Measurements from ENCODE around the gene PPP2R2D. TPM values are rescaled to one million over a fixed set of nuclear protein-coding genes. Genes with fewer than 3 reads are reported as not detected.

Gene PPP2R2D
- total RNA-seq, 2 experiments from 2014 or later: 37.4 to 38.5 TPM

GRCh38 chr10:131978366-131978765 is 77.6 kb downstream of the PPP2R2D start:
- CTCF ChIA-PET (ENCODE audit: unreplicated experiment): no interaction called here

GRCh38 chr10:131978851-131979250 is 78.0 kb downstream of the PPP2R2D start:
- ChIA-PET CTCF (ENCODE audit: unreplicated experiment) (no interaction called here), POLR2A (interaction anchor here (0.6 kb wide), 1 partner anchor 402 kb away, joined by 4 read pairs; no protein-coding TSS in a partner anchor)
- H3K79me2 ChIP-seq (ENCODE audit: insufficient read depth, low read depth, low read length): peaks cover 57% of the 10 kb centered on the region; the same call in 1 of the 2 replicates
- peaks cover 30% of the 10 kb centered on the region; the same call in 1 of the 2 replicates for H3K36me3 ChIP-seq (ENCODE audit: insufficient read depth, low read length)
- H3K27ac ChIP-seq (ENCODE audit: low read depth, low read length, poor library complexity, severe bottlenecking): no peak overlapping the region
- peak overlapping the region; percentile 47; the same call in 1 of the 2 replicates for H3K4me2 ChIP-seq (ENCODE audit: low read length)
- no peak for TF ChIP-seq EZH2phosphoT487 (IDR thresholded peaks at IDR 0.05; ENCODE audit: borderline replicate concordance, low read depth, low read length)
- H3K9me3 ChIP-seq (ENCODE audit: low read length): no peaks in the 10 kb centered on the region
- intact Hi-C loops (cut with micrococcal nuclease; ENCODE audit: unreplicated experiment): no loop called here
- H3K9me2 ChIP-seq (ENCODE audit: insufficient read depth, low read length): no peaks in the 10 kb centered on the region
- no peak overlapping the region for H2AFZ ChIP-seq (ENCODE audit: low read length)
- no peak for DNase-seq (ENCODE audit: low spot score)
- H3K4me3 ChIP-seq (ENCODE audit: low read depth, low read length, poor library complexity, severe bottlenecking): peak overlapping the region; percentile 83
- no TSS peak for BruUV-seq (replicated peaks)
- H3K4me1 ChIP-seq (ENCODE audit: insufficient read depth, low read length, poor library complexity, severe bottlenecking): peaks cover 28% of the 10 kb centered on the region
- H4K20me1 ChIP-seq (ENCODE audit: insufficient read depth, low read length): peaks cover 6% of the 10 kb centered on the region; the same call in 1 of the 2 replicates

More at GRCh38 chr10:131978366-131978765, 77.6 kb downstream of the PPP2R2D start:
- no peak overlapping the region for H3K27ac ChIP-seq (ENCODE audit: low read depth, low read length, poor library complexity, severe bottlenecking)
- H3K36me3 ChIP-seq (ENCODE audit: insufficient read depth, low read length): peaks cover 34% of the 10 kb centered on the region; the same call in 1 of the 2 replicates
- peaks cover 28% of the 10 kb centered on the region for H3K4me1 ChIP-seq (ENCODE audit: insufficient read depth, low read length, poor library complexity, severe bottlenecking)
- no peaks in the 10 kb centered on the region for H3K9me3 ChIP-seq (ENCODE audit: low read length)
- peak overlapping the region; percentile 47; the same call in 1 of the 2 replicates for H3K4me2 ChIP-seq (ENCODE audit: low read length)
- H2AFZ ChIP-seq (ENCODE audit: low read length): no peak overlapping the region
- intact Hi-C loops (cut with micrococcal nuclease; ENCODE audit: unreplicated experiment): no loop called here
- TF ChIP-seq EZH2phosphoT487 (IDR thresholded peaks at IDR 0.05; ENCODE audit: borderline replicate concordance, low read depth, low read length): no peak
- TF ChIP-seq CTCF (conservative IDR thresholded peaks at IDR 0.05; ENCODE audit: low read length): no peak
- H3K4me3 ChIP-seq (ENCODE audit: low read depth, low read length, poor library complexity, severe bottlenecking): no peak overlapping the region
- H3K79me2 ChIP-seq (ENCODE audit: insufficient read depth, low read depth, low read length): peaks cover 57% of the 10 kb centered on the region; the same call in 1 of the 2 replicates
- no peaks in the 10 kb centered on the region for H3K9me2 ChIP-seq (ENCODE audit: insufficient read depth, low read length)
- POLR2A ChIA-PET: no interaction called here
- no TSS peak for BruUV-seq (replicated peaks)
- no peak for DNase-seq (ENCODE audit: low spot score)
- peaks cover 6% of the 10 kb centered on the region; the same call in 1 of the 2 replicates for H4K20me1 ChIP-seq (ENCODE audit: insufficient read depth, low read length)

GRCh38 chr10:131979336-131979735 is 78.5 kb downstream of the PPP2R2D start:
- BruUV-seq (replicated peaks): no TSS peak
- Histone ChIP-seq H3K27ac (ENCODE audit: low read depth, low read length, poor library complexity, severe bottlenecking) (no peak overlapping the region), H4K20me1 (ENCODE audit: insufficient read depth, low read length) (peaks cover 6% of the 10 kb centered on the region; the same call in 1 of the 2 replicates), H2AFZ (ENCODE audit: low read length) (no peak overlapping the region), H3K36me3 (ENCODE audit: insufficient read depth, low read length) (peaks cover 26% of the 10 kb centered on the region; the same call in 1 of the 2 replicates), H3K9me3 (ENCODE audit: low read length) (no peaks in the 10 kb centered on the region), H3K4me3 (ENCODE audit: low read depth, low read length, poor library complexity, severe bottlenecking) (peak overlapping the region; percentile 83), H3K4me1 (ENCODE audit: insufficient read depth, low read length, poor library complexity, severe bottlenecking) (peaks cover 28% of the 10 kb centered on the region), H3K4me2 (ENCODE audit: low read length) (peak overlapping the region; percentile 47; the same call in 1 of the 2 replicates), H3K79me2 (ENCODE audit: insufficient read depth, low read depth, low read length) (peaks cover 56% of the 10 kb centered on the region; the same call in 1 of the 2 replicates), H3K9me2 (ENCODE audit: insufficient read depth, low read length) (no peaks in the 10 kb centered on the region)
- ChIA-PET POLR2A (interaction anchor here (0.6 kb wide), 1 partner anchor 401 kb away, joined by 4 read pairs; no protein-coding TSS in a partner anchor), CTCF (ENCODE audit: unreplicated experiment) (no interaction called here)
- TF ChIP-seq EZH2phosphoT487 (IDR thresholded peaks at IDR 0.05; ENCODE audit: borderline replicate concordance, low read depth, low read length) (no peak), CTCF (conservative IDR thresholded peaks at IDR 0.05; ENCODE audit: low read length) (no peak)
- DNase-seq (ENCODE audit: low spot score): no peak
- intact Hi-C loops (cut with micrococcal nuclease; ENCODE audit: unreplicated experiment): no loop called here

All from OCI-LY7 (cell line).